Activated gamma-delta T cell (primary cell): ENCODE data around the gene ZNF276.

Experiments used
- DNase-seq: peaks from one replicate; lab custom pipeline; 2025; lab: John Stamatoyannopoulos, UW

The ZNF276 gene

DNA sequence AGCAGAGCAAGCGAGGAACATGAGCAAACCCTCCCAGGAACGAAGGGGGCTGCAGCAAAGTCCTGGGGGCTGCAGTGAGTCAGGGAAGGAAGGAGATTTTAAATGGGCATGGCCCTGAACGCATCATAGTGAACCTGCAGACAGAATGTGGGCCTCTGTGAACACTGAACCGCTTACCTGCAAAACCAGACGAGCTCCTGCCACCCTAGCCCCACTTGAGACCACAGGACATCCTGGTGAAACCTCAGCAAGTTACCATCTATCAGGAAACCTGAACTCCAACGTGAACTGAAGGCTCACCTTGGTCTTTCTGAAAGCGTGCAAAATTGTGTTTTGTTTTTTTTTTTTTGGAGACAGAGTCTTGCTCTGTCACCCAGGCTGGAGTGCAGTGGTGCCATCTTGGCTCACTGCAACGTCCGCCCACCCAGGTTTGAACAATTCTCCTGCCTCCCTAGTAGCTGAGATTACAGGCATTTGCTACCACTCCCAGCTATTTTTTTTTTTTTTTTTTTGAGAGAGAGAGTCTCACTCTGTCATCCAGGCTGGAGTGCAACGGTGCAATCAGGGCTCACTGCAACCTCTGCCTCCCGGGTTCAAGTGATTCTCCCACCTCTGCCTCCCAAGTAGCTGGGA lies 64.3 kb downstream of the ZNF276 start:
- no peak for DNase-seq

DNA sequence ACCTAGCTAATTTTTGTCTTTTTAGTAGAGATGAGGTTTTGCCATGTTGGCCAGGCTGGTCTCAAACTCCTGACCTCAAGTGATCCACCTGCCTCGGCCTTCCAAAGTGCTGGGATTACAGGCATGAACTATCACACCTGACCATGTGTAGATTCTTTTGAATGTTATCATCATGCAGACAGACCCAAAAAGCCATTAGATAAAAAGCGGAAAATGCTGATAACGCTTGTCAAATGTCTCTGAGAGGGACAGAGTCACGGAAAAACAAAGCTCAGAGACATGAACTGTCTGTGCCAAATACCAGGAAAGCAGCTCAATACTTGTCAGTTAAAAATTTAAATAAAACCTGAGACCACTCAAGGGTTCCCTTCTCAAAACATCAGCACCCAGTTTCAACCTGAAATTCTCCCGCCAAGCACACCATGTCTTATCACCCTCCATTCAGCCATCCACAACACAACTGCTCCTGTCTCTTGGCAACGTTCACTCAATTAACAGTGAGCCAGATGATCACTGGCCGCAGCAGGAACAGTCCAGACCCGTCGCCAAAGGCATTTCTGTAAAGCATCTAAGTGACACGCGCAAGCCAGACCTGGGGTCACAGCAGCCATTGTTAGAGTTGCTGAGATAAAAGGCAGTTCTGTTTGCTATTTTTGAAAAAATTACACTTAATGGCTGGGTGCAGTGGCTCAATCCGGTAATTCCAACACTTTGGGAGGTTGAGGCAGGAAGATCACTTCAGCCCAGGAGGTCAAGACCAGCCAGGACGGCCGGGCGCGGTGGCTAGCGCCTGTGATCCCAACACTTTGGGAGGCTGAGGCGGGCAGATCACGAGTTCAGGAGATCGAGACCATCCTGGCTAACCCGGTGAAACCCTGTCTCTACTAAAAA lies 65.4 kb downstream of the ZNF276 start:
- DNase-seq: no peak

DNA sequence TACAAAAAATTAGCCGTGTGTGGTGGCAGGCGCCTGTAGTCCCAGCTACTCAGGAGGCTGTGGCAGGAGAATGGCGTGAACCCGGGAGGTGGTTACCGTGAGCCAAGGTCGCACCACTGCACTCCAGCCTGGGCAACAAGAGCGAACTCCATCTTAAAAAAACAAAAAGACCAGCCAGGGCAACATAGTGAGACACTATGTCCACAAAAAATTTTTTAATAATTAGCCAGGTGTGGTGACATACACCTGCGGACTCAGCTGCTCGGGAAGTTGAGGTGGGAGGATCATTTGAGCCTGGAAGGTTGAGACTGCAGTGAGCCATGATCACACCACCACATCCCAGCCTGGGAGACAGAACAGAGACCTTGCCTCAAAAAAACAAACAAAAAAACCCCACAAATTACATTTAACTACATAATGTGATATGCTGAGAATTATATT lies 66.0 kb downstream of the ZNF276 start:
- no peak for DNase-seq
